Neutrophil (primary cell): ENCODE data around the gene OTC.

Experiments used
- H3K27ac ChIP-seq: fragments of 200-600 bp; sonication (generic); 2 replicates; pipeline ENCODE4 v1.5.1; 2016; ENCODE audit warnings: mild to moderate bottlenecking, moderate library complexity
- H3K27me3 ChIP-seq: fragments of 200-600 bp; sonication (generic); 2 replicates; pipeline ENCODE4 v1.6.0; 2016; ENCODE audit warnings: mild to moderate bottlenecking
- H3K36me3 ChIP-seq: fragments of 200-600 bp; sonication (generic); 2 replicates; pipeline ENCODE4 v1.5.1; 2017
- H3K4me1 ChIP-seq, 2 experiments: fragments of 200-600 bp in 1 of 2; sonication (generic) in 1 of 2; 1 replicate in 1 of 2; 2 replicates in 1 of 2; pipeline versions ENCODE4 v1.5.1 to v1.6.1; 2013 to 2016; ENCODE audit warnings: low read depth in 1 of 2, low read length in 1 of 2, mild to moderate bottlenecking in 1 of 2, moderate library complexity in 1 of 2; ENCODE audit not compliant: control insufficient read depth in 1 of 2, insufficient read depth in 1 of 2
- H3K4me3 ChIP-seq, 2 experiments: fragments of 200-600 bp in 1 of 2; sonication (generic) in 1 of 2; 1 replicate in 1 of 2; 2 replicates in 1 of 2; pipeline ENCODE4 v1.5.1; 2013 to 2016; ENCODE audit warnings: low read depth in 1 of 2, low read length in 1 of 2, mild to moderate bottlenecking in 1 of 2, moderate library complexity in 1 of 2
- H3K9me3 ChIP-seq: fragments of 200-600 bp; sonication (generic); 2 replicates; pipeline ENCODE4 v1.5.1; 2016
- CTCF ChIP-seq: fragments of 200-600 bp; sonication (generic); IDR thresholded peaks from 2 replicates; pipeline ENCODE4 v1.5.1; 2016; ENCODE audit warnings: antibody characterized with exemption

Gene OTC

GRCh38 chrX:38327007-38327774 is 25.2 kb upstream of the OTC start, which contains the start of gene RPGR:
TSS of gene RPGR (minus strand) at chrX:38327509. CDS start at chrX:38327367, 142 bp downstream.
- peak within 1 kb of the TSS; percentile 94 for H3K27ac ChIP-seq
- no peaks in the 10 kb centered on the region for H3K27me3 ChIP-seq
- peak; percentile 84 for TF ChIP-seq CTCF
- peak within 1 kb of the TSS; percentile 75 to 81 for H3K4me3 ChIP-seq
- H3K4me1 ChIP-seq: peaks cover 6 to 12% of the 10 kb centered on the region in 2 experiments
- no peaks in the 10 kb centered on the region for H3K36me3 ChIP-seq
- no peaks in the 10 kb centered on the region for H3K9me3 ChIP-seq

- H3K4me1 ChIP-seq: peaks cover 6 to 12% of the 10 kb centered on the region in 2 experiments
- H3K27ac ChIP-seq: peak overlapping the region; percentile 94
- no peaks in the 10 kb centered on the region for H3K36me3 ChIP-seq
- no peaks in the 10 kb centered on the region for H3K27me3 ChIP-seq
- no peaks in the 10 kb centered on the region for H3K9me3 ChIP-seq
- TF ChIP-seq CTCF: peak; percentile 10
- H3K4me3 ChIP-seq: peak overlapping the region; percentile 75 to 81
Observed at GRCh38 chrX:38327775-38328081, 24.7 kb upstream of the OTC start.

- Histone ChIP-seq H3K27ac (no peak overlapping the region), H3K36me3 (no peaks in the 10 kb centered on the region), H3K27me3 (no peaks in the 10 kb centered on the region), H3K4me3 (no peak overlapping the region), H3K4me1 (peaks cover 0 to 6% of the 10 kb centered on the region in 2 experiments), H3K9me3 (no peaks in the 10 kb centered on the region)
- TF ChIP-seq CTCF: no peak
Observed at GRCh38 chrX:38332505-38332904, 19.9 kb upstream of the OTC start.

GRCh38 chrX:38335382-38335781 is 17.0 kb upstream of the OTC start:
- TF ChIP-seq CTCF: no peak

GRCh38 chrX:38336538-38337240 is 15.7 kb upstream of the OTC start:
- no peaks in the 10 kb centered on the region for H3K27me3 ChIP-seq
- no peak for TF ChIP-seq CTCF
- H3K9me3 ChIP-seq: no peaks in the 10 kb centered on the region
- no peaks in the 10 kb centered on the region for H3K36me3 ChIP-seq
- H3K27ac ChIP-seq: no peak overlapping the region
- H3K4me1 ChIP-seq: no peaks in the 10 kb centered on the region
- H3K4me3 ChIP-seq: no peak overlapping the region

More at GRCh38 chrX:38335382-38335781, 17.0 kb upstream of the OTC start:
- Histone ChIP-seq H3K36me3 (no peaks in the 10 kb centered on the region), H3K9me3 (no peaks in the 10 kb centered on the region), H3K27ac (no peak overlapping the region), H3K4me3 (no peak overlapping the region), H3K27me3 (no peaks in the 10 kb centered on the region), H3K4me1 (no peaks in the 10 kb centered on the region)
